ENCODE data around the gene CCDC88C. TPM values are rescaled to one million over a fixed set of nuclear protein-coding genes. Genes with fewer than 3 reads are reported as not detected.

Gene CCDC88C
- polyA plus RNA-seq, 6 donors from 2014 or later, result 13.5 to 35.0 (median 15.8) TPM

- no peak for ATAC-seq (ENCODE audit: low read depth in 2 of 2)
- peak overlapping the region in 4 of 8 donors; percentile 10 to 73 (median 34) for H3K4me3 Mint-ChIP-seq
- H3K9me3 Mint-ChIP-seq, result no peaks in the 10 kb centered on the region
- no peak for DNase-seq
- peak overlapping the region in 5 of 6 donors; percentile 10 to 92 (median 70) for H3K27ac Mint-ChIP-seq
- H3K4me1 Mint-ChIP-seq, result peaks cover 52 to 90% (median 77%) of the 10 kb centered on the region in 3 donors
- H3K27me3 Mint-ChIP-seq, result no peaks in the 10 kb centered on the region
- no peaks in the 10 kb centered on the region for H3K36me3 Mint-ChIP-seq
These were observed 28.5 kb downstream of the CCDC88C start for GRCh38 chr14:91389150-91389549.

GRCh38 chr14:91388551-91388975 lies 29.1 kb downstream of the CCDC88C start:
- Mint-ChIP-seq H3K9me3 (no peaks in the 10 kb centered on the region), H3K4me1 (peaks cover 54 to 91% (median 77%) of the 10 kb centered on the region in 3 donors), H3K4me3 (peak overlapping the region; percentile 18 to 77 (median 35)), H3K36me3 (no peaks in the 10 kb centered on the region), H3K27me3 (no peaks in the 10 kb centered on the region), H3K27ac (peak overlapping the region; percentile 38 to 92 (median 72))
- DNase-seq (no peak), ATAC-seq (ENCODE audit: low read depth in 2 of 2) (peak; percentile 45 to 61)

DNA sequence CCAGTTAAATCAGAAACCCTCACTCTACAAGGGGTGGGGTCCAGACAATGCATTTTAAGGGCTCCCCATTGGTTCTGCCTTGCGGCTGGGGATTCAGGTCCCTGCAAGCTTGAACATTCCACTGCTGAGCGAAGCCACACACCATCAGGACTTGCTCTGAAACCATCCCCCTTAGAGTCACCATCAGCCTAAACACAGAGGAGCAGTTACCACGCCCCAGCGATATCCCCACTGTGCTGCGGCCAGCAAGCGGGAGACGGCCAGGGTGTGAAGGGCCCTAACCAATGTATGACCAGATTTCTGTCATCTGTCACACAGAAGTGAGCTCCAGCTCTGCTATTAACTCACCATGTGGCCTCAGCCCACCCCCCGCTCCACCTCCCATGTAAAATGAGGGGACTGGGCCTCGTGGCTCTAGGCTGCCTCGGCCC lies 29.7 kb downstream of the CCDC88C start:
- DNase-seq (no peak), ATAC-seq (ENCODE audit: low read depth in 2 of 2) (no peak)
- Mint-ChIP-seq H3K4me3 (peak overlapping the region in 2 of 8 donors; percentile 8 to 35), H3K9me3 (no peaks in the 10 kb centered on the region), H3K27me3 (no peaks in the 10 kb centered on the region), H3K36me3 (no peaks in the 10 kb centered on the region), H3K4me1 (peaks cover 56 to 91% (median 77%) of the 10 kb centered on the region in 3 donors), H3K27ac (peak overlapping the region in 2 of 6 donors; percentile 70 to 74)

DNA sequence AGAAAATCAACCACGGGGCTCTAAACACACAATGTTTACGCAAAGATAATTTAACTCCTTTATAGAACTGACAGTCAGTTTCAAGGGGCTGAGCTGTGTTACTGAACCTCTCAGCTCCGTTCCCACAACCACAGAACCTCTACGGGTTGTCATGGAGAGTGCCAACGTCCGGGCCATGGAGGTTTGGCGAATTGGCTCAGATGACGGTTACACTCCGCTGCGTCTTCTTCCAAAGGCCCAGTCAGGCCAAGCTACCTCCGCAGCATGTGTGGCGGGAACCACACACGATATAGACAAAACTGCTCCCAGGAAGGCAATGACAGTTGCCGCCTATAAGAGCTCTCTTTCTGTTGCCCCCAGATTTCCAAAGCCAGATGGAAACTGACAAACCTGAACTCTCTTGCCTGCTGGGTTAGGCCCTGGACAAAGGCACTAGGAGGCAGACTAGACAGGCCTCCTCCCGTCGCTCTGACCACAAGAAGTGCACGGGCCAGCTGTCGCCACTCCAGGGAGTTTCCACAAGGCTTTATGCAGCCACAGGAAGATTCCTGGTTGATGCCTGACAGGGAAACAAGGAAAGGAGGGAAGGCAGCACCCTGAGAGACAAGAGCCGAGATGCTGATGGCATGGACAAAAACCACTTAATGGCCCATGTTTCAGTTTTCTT lies 30.3 kb downstream of the CCDC88C start:
- peak overlapping the region in 3 of 6 donors; percentile 70 to 76 (median 71) for H3K27ac Mint-ChIP-seq
- ATAC-seq (ENCODE audit: low read depth in 2 of 2) (no peak), DNase-seq (no peak)
- peaks cover 58 to 91% (median 77%) of the 10 kb centered on the region in 3 donors for H3K4me1 Mint-ChIP-seq
- H3K4me3 Mint-ChIP-seq, result peak overlapping the region in 4 of 8 donors; percentile 1 to 47 (median 24)
- no peaks in the 10 kb centered on the region for H3K9me3 Mint-ChIP-seq
- H3K36me3 Mint-ChIP-seq, result no peaks in the 10 kb centered on the region
- H3K27me3 Mint-ChIP-seq, result no peaks in the 10 kb centered on the region

DNA sequence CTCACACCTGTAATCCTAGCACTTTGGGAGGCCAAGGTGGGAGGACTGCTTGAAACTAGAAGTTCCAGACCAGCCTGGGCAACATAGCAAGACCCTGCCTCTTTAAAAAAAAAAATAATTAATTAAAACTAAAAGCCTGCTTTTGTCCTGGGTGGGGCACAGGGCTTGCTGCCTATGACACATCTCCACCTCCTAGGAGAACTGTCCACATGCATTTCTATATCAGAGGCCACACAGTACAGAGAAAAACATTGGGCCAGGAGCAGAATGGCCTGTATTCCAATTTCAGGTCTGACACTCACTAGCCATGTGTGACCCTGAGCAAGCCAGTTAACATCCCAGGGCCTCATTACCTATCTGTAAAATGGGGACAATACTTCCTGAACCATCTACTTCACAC lies 31.9 kb downstream of the CCDC88C start:
- Mint-ChIP-seq H3K27me3 (no peaks in the 10 kb centered on the region), H3K27ac (peak overlapping the region in 1 of 6 donors; percentile 34), H3K9me3 (no peaks in the 10 kb centered on the region), H3K4me1 (peaks cover 61 to 91% (median 77%) of the 10 kb centered on the region in 3 donors), H3K4me3 (no peak overlapping the region), H3K36me3 (no peaks in the 10 kb centered on the region)
- ATAC-seq (ENCODE audit: low read depth in 2 of 2), result no peak
- DNase-seq, result no peak

GRCh38 chr14:91385224-91385623 lies 32.4 kb downstream of the CCDC88C start:
- no peaks in the 10 kb centered on the region for H3K9me3 Mint-ChIP-seq
- no peaks in the 10 kb centered on the region for H3K36me3 Mint-ChIP-seq
- peaks cover 61 to 91% (median 77%) of the 10 kb centered on the region in 3 donors for H3K4me1 Mint-ChIP-seq
- H3K27me3 Mint-ChIP-seq, result no peaks in the 10 kb centered on the region
- peak overlapping the region in 1 of 8 donors; percentile 13 for H3K4me3 Mint-ChIP-seq
- peak overlapping the region in 4 of 6 donors; percentile 49 to 82 (median 76) for H3K27ac Mint-ChIP-seq
- DNase-seq (no peak), ATAC-seq (ENCODE audit: low read depth in 2 of 2) (no peak)

DNA sequence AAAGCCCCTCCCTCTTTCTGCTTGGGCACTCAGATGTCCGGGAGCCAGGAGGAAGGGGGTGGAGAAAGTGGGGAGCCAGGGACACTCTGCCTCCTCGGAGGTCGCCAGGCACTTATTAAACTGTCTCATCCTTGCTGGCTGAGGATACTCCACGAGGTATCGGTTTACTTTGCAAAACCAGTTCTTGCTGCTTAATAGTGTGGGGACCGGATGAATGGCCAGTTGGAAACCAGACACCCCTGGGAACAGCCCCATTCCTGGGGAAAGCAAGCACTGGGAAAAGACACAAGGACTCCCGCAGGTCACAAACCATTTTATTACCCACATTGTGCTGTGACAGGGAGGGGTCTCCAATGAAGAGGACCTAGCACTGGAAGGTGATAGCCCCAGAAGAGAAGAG lies 34.2 kb downstream of the CCDC88C start:
- ATAC-seq (ENCODE audit: low read depth in 2 of 2) (no peak), DNase-seq (no peak)
- H3K4me1 Mint-ChIP-seq, result peaks cover 62 to 95% (median 82%) of the 10 kb centered on the region in 3 donors
- H3K27ac Mint-ChIP-seq, result peak overlapping the region in 3 of 6 donors; percentile 29 to 82 (median 74)
- H3K9me3 Mint-ChIP-seq, result no peaks in the 10 kb centered on the region
- H3K27me3 Mint-ChIP-seq, result no peaks in the 10 kb centered on the region
- no peak overlapping the region for H3K4me3 Mint-ChIP-seq
- no peaks in the 10 kb centered on the region for H3K36me3 Mint-ChIP-seq

DNA sequence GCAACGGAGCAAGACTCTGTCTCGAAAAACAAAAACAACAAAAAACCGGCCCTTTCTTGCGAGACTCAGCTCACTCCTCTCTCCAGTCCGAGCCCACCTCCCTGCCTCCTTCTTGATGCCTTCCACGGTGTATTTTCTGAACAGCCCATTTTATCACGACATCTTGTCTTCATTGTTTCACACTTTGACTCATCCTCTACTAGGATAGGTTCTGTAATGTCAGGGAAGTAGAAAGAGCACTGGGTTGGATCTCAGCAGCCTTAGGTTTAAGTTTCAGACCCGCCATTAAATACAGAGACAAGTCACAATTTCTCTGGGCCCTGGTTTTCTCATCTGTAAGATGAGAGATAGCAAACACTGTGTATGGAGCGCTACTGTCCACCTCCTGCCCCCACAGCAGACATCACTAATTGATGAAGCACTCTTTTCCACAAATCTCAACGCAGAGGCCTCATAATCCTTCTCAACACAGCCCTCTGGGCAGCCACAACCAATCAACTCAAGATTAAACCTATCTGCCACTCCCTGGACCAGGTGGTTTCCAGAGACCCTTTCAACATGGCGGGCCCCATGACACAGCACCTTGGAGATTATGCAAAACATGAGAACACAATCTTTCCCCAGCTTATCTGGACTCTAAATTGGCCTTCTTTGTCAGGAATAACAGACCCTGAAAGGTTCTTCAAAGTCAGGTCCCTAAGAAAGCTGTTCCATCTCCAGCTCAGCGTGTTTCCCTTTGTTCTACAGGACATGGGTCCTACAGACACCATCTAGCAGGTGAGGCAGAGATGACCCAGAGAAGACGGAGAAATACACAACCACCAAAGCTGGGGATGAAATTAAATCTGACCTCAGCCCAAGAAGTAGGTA lies 35.6 kb downstream of the CCDC88C start:
- peak overlapping the region in 5 of 8 donors; percentile 42 to 75 (median 56) for H3K4me3 Mint-ChIP-seq
- DNase-seq, result no peak
- H3K27ac Mint-ChIP-seq, result peak overlapping the region in 5 of 6 donors; percentile 82 to 87 (median 85)
- H3K4me1 Mint-ChIP-seq, result peaks cover 71 to 95% (median 83%) of the 10 kb centered on the region in 3 donors
- ATAC-seq (ENCODE audit: low read depth in 2 of 2), result no peak
- H3K36me3 Mint-ChIP-seq, result peaks cover 0 to 8% of the 10 kb centered on the region in 2 donors
- no peaks in the 10 kb centered on the region for H3K9me3 Mint-ChIP-seq
- no peaks in the 10 kb centered on the region for H3K27me3 Mint-ChIP-seq

DNA sequence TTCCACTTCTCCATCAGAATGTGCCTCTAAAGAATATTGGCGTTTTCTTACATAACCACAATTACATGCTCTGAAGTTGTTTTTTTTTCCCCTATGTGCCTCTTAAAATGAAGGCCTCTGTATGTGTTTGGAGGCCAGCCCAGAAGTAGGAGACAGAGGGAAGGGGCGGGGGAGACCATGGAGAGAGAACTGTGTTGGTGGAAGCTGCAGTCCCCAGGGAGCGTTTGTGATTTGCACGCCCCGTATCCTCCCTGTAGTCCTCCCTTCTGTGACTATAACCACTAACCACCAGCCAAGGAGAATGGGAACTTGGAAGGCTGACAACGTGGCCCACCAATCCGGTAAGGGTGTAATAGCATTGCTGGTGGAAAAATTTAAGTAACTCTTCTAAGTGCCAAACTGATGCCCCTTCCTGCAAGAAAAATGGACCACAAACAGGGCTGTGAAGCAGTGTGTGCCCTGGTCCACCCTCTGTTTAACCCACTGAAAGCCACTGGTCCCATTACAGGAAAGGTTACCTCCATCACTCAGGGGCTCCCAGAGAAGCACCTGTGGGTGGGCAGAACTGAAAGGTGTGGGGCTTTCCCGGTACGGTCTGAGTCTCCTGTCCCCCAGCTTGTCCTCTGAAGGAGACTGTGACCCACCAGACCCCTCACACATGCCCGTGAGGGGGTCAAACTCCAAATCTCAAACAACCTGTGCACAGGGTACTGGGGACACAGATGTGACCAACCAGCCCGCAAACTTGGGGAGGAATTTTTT lies 36.8 kb downstream of the CCDC88C start:
- ATAC-seq (ENCODE audit: low read depth in 2 of 2) (peak; percentile 16 to 39), DNase-seq (no peak)
- H3K4me3 Mint-ChIP-seq, result peak overlapping the region in 5 of 8 donors; percentile 48 to 75 (median 56)
- no peaks in the 10 kb centered on the region for H3K27me3 Mint-ChIP-seq
- H3K9me3 Mint-ChIP-seq, result no peaks in the 10 kb centered on the region
- peak overlapping the region; percentile 46 to 88 (median 84) for H3K27ac Mint-ChIP-seq
- H3K4me1 Mint-ChIP-seq, result peaks cover 79 to 95% (median 93%) of the 10 kb centered on the region in 3 donors
- peaks cover 0 to 8% of the 10 kb centered on the region in 2 donors for H3K36me3 Mint-ChIP-seq

DNA sequence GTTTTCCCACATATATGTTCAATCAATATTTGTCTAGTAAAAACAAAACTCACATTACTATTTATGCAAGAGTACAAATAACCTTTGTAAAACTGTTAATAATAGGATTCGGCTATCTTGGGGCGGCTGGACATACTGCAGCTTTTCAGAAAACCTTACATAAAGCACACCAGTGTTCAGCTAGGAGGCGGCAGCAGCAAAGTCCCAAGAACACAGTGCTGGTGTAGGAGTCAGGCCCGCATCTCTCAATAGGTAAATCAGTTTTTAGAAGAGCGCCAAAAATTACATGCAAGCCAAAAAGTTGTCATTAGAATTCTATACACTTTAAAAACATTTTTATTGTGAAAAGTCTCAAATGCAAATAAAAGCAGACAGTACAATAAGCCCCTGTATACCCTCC lies 37.5 kb downstream of the CCDC88C start:
- ATAC-seq (ENCODE audit: low read depth in 2 of 2), result no peak
- Mint-ChIP-seq H3K9me3 (no peaks in the 10 kb centered on the region), H3K27ac (peak overlapping the region; percentile 12 to 88 (median 72)), H3K36me3 (peaks cover 0 to 8% of the 10 kb centered on the region in 2 donors), H3K4me1 (peaks cover 82 to 99% (median 96%) of the 10 kb centered on the region in 3 donors), H3K27me3 (no peaks in the 10 kb centered on the region), H3K4me3 (peak overlapping the region in 3 of 8 donors; percentile 28 to 56 (median 44))
- DNase-seq, result no peak

DNA sequence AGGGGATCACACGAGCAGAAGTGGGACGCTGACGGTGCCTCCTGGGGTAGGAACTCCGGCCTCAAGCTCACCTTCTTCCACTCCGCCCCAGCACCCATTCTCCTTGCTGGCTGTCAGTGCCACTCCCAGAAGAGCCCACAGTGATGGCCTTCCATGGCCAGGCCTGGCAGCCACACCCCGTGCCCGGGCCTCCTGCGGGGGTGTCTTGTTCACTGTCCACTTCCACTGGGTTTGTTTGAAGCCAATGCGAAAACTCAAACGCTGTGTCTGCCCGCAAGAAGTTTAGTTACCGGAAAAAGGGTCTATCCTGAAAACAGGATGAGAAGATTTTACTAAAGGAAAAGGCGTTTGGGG lies 38.1 kb downstream of the CCDC88C start:
- H3K4me3 Mint-ChIP-seq, result peak overlapping the region in 1 of 8 donors; percentile 44
- H3K4me1 Mint-ChIP-seq, result peaks cover 83 to 99% (median 96%) of the 10 kb centered on the region in 3 donors

GRCh38 chr14:91378930-91379578 lies 38.6 kb downstream of the CCDC88C start:
- H3K36me3 Mint-ChIP-seq, result peaks cover 0 to 8% of the 10 kb centered on the region in 2 donors

More for the DNA sequence above, 38.1 kb downstream of the CCDC88C start:
- H3K27me3 Mint-ChIP-seq, result no peaks in the 10 kb centered on the region
- H3K9me3 Mint-ChIP-seq, result no peaks in the 10 kb centered on the region
- H3K27ac Mint-ChIP-seq, result peak overlapping the region in 4 of 6 donors; percentile 12 to 88 (median 53)
- no peak for DNase-seq
- no peak for ATAC-seq (ENCODE audit: low read depth in 2 of 2)
- H3K36me3 Mint-ChIP-seq, result peaks cover 0 to 8% of the 10 kb centered on the region in 2 donors

More at GRCh38 chr14:91378930-91379578, 38.6 kb downstream of the CCDC88C start:
- DNase-seq (no peak), ATAC-seq (ENCODE audit: low read depth in 2 of 2) (no peak)
- no peaks in the 10 kb centered on the region for H3K27me3 Mint-ChIP-seq
- H3K9me3 Mint-ChIP-seq, result no peaks in the 10 kb centered on the region
- H3K4me3 Mint-ChIP-seq, result peak overlapping the region in 1 of 8 donors; percentile 42
- peaks cover 83 to 99% (median 96%) of the 10 kb centered on the region in 3 donors for H3K4me1 Mint-ChIP-seq
- H3K27ac Mint-ChIP-seq, result peak overlapping the region in 4 of 6 donors; percentile 11 to 99 (median 37)
